Right lobe of liver (tissue), 6 donors: Measurements from ENCODE around the gene SLC9A5. TPM values are rescaled to one million over a fixed set of nuclear protein-coding genes. Genes with fewer than 3 reads are reported as not detected.
A peak's percentile ranks its signal among the peaks of the same experiment; 100 is the strongest.

Experiments
- ATAC-seq, 4 donors: fragments of 200-7000 bp; cut with Tn5 transposase; one replicate each; pipeline ENCODE4 v1.9.1; 2020; ENCODE audit warnings: mild to moderate bottlenecking in 4 of 4, moderate library complexity in 4 of 4
- DNase-seq, 3 donors: peaks; one replicate each; pipeline ENCODE4 v3.0.0-alpha.2; 2020
- H3K27ac ChIP-seq, 3 donors: fragments of 200-600 bp; one replicate each; pipeline ENCODE4 v1.8.0; 2022
- H3K27me3 ChIP-seq, 2 donors: fragments of 200-600 bp; one replicate each; pipeline ENCODE4 v1.8.0; 2022
- H3K36me3 ChIP-seq, 4 donors: fragments of 200-600 bp; sonication (generic) in 1 of 4; one replicate each; pipeline versions ENCODE4 v1.5.1 to v1.8.0; 2017 to 2022; ENCODE audit warnings: control low read depth in 1 of 4
- H3K4me1 ChIP-seq, 4 donors: fragments of 200-600 bp; sonication (generic) in 1 of 4; one replicate each; pipeline versions ENCODE4 v1.5.1 to v1.8.0; 2017 to 2022; ENCODE audit warnings: control low read depth in 1 of 4
- H3K4me3 ChIP-seq, 3 donors: fragments of 200-600 bp; one replicate each; pipeline ENCODE4 v1.8.0; 2022
- H3K9me3 ChIP-seq, 4 donors: fragments of 200-600 bp; sonication (generic) in 1 of 4; one replicate each; pipeline versions ENCODE4 v1.5.1 to v1.8.0; 2017 to 2022; ENCODE audit warnings: control low read depth in 1 of 4
- CTCF ChIP-seq, 4 donors: fragments of 200-600 bp in 3 of 4; fragments of 450-650 bp in 1 of 4; IDR thresholded peaks; one replicate each; pipeline versions ENCODE4 v1.5.1 to v1.8.0; 2016 to 2022; ENCODE audit warnings: antibody characterized with exemption in 4 of 4, mild to moderate bottlenecking in 2 of 4
- POLR2A ChIP-seq: fragments of 450-650 bp; IDR thresholded peaks from one replicate; pipeline ENCODE4 v1.6.1; 2017; ENCODE audit warnings: antibody characterized with exemption, mild to moderate bottlenecking
- WGBS: methylation state at CpG from one replicate; pipeline ENCODE4 v1.1.6; 2018; ENCODE audit warnings: low coverage, low lambda C conversion rate; ENCODE audit not compliant: insufficient coverage; ENCODE audit errors: missing lambda C conversion rate; 5-methylcytosine and 5-hydroxymethylcytosine counted together
- intact Hi-C, 2 donors: fragments of 100-400 bp; cut with DNase I; formaldehyde crosslinking; loops; one replicate each; pipeline versions ENCODE4 v1.11.2 to v1.14.1; 2022
- total RNA-seq, 6 experiments: library from RNA; depleted of rRNA in 2 of 6; stranded (reverse); fragments of >200 nt in 2 of 6; fragmentation: NEBNext Ultra II Directional in 3 of 6; extraction: Animal tissue kit (Norgen Biotek cat#: 25700) in 3 of 6; gene quantifications; one replicate each; pipeline versions ENCODE4 v1.1.0 to v1.2.4, GENCODE V29; 2016 to 2023
- donor health status: DM: no; HTN: yes; CAD: no.
- donor health status: DM: no; HTN: no; CAD: no.
- donor health status: DM: no; HTN: no; CAD: no.
- donor health status: DM: no; HTN: yes; CAD: no.
- donor health status: DM: no; HTN: yes; CAD: no.

SLC9A5 gene
- total RNA-seq, 6 experiments from 2014 or later = 0.06 to 0.53 (median 0.15) TPM

- no peaks in the 10 kb centered on the region for H3K4me1 ChIP-seq
- H3K4me3 ChIP-seq = no peak overlapping the region
- ATAC-seq (no peak), DNase-seq (no peak)
- no peak overlapping the region for H3K27ac ChIP-seq
- no peaks in the 10 kb centered on the region for H3K27me3 ChIP-seq
- H3K9me3 ChIP-seq = no peaks in the 10 kb centered on the region
- no peak for TF ChIP-seq CTCF (IDR thresholded peaks at IDR 0.05)
- no peak for TF ChIP-seq POLR2A
- no peaks in the 10 kb centered on the region for H3K36me3 ChIP-seq
- intact Hi-C loops = no loop called here
- WGBS = 70% methylated on average over 7 of the region's 11 CpGs
Observed at GRCh38 chr16:67301080-67301782, 52.5 kb downstream of the SLC9A5 start.

- TF ChIP-seq CTCF (IDR thresholded peaks at IDR 0.05) (no peak), POLR2A (no peak)
- H3K27me3 ChIP-seq = no peaks in the 10 kb centered on the region
- whole genome bisulfite sequencing = 65% methylated on average over 5 of the region's 7 CpGs
- H3K4me1 ChIP-seq = no peaks in the 10 kb centered on the region
- no peak overlapping the region for H3K4me3 ChIP-seq
- ATAC-seq (no peak), DNase-seq (no peak)
- no peak overlapping the region for H3K27ac ChIP-seq
- intact Hi-C loops = no loop called here
- H3K36me3 ChIP-seq = no peaks in the 10 kb centered on the region
- H3K9me3 ChIP-seq = no peaks in the 10 kb centered on the region
Observed at GRCh38 chr16:67302076-67302475, 53.3 kb downstream of the SLC9A5 start.

- no peak overlapping the region for H3K4me3 ChIP-seq
- no peaks in the 10 kb centered on the region for H3K9me3 ChIP-seq
- DNase-seq (peak in 1 of 3 donors; percentile 32), ATAC-seq (no peak)
- H3K36me3 ChIP-seq = no peaks in the 10 kb centered on the region
- no CpG with 5 or more reads among the region's 8 CpGs for WGBS
- H3K4me1 ChIP-seq = no peaks in the 10 kb centered on the region
- no peak overlapping the region for H3K27ac ChIP-seq
- TF ChIP-seq CTCF (IDR thresholded peaks at IDR 0.05) (no peak), POLR2A (no peak)
- no peaks in the 10 kb centered on the region for H3K27me3 ChIP-seq
- intact Hi-C loops = no loop called here
Observed at GRCh38 chr16:67302970-67303369, 54.2 kb downstream of the SLC9A5 start.

GRCh38 chr16:67304020-67304419 is 55.2 kb downstream of the SLC9A5 start:
- TF ChIP-seq CTCF (IDR thresholded peaks at IDR 0.05) = no peak
- no peak for TF ChIP-seq POLR2A
- intact Hi-C loops = no loop called here
- DNase-seq (peak in 1 of 3 donors; percentile 14), ATAC-seq (no peak)
- no peaks in the 10 kb centered on the region for H3K4me1 ChIP-seq
- H3K36me3 ChIP-seq = no peaks in the 10 kb centered on the region
- H3K27ac ChIP-seq = no peak overlapping the region
- H3K27me3 ChIP-seq = no peaks in the 10 kb centered on the region
- no peaks in the 10 kb centered on the region for H3K9me3 ChIP-seq
- H3K4me3 ChIP-seq = no peak overlapping the region
- WGBS = 60% methylated on average over 1 of the region's 1 CpG
